OCI-M1 (cell line): ENCODE data around the gene PDE6H.

ENCODE experiments used
- DNase-seq: peaks from one replicate; lab custom pipeline; 2025; lab: John Stamatoyannopoulos, UW

PDE6H gene

GRCh38 chr12:14972816-14973215, at the start of gene PDE6H:
PDE6H (plus strand) TSS chr12:14973042; CDS start chr12:14978013, 4,971 bp downstream.
- no peak for DNase-seq

GRCh38 chr12:14923944-14924343, 48.9 kb upstream of the PDE6H start:
- DNase-seq, result no peak

DNA sequence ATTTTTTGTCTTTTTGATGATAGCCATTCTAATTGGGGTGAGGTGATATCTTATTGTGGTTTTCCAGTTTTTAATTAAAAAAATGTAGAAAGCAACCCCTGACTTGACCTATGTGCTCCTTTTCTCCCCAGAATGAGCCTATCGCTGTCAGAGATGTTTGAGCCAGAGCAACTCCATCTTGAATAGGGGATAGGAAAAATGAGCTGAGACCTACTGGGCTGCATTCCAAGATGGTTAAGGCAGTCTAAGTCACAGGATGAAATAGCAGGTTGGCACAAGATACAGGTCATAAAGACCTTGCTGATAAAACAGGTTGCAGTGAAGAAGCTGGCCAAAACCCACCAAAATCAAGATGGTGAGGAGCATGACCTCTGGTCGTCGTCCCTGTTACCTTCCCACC, 48.3 kb upstream of the PDE6H start:
- DNase-seq, result no peak

DNA sequence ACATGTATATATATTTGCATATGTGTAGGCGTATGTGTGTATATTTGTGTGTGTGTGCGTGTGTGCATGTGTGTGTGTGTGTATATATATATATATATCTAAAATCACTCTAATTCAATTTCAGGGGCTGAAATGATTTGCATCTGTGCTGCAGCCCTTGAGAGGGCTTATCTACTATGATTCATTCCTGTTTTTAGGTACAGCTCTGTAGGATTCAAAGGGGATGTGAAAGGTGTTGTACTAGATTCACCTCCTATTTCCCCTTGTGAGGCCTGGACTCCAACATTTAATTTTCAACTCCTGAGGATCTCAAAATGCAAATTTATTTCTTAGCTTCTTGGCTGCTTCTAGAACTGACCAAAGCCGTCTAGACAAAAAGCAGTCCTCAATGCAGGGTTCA, 45.6 kb upstream of the PDE6H start:
- no peak for DNase-seq

DNA sequence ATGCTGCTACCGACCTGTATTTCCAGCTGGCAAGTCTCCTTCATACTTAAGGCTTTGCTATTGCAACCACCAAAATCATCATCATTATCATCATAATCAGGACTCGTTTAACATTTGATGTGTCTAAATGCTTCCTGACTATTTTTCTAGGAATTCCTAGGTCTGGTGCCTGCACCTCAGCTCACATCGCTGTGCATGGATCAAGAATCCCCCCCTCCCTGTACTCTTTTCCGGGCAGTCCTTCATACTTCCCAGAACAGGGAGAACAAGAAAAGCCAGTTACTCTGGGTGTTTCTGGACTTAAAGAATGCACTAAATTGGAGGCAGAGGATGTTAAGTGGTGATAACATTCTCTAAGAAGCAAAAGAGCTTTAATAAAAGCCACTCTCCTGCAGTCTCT, 43.9 kb upstream of the PDE6H start:
- no peak for DNase-seq

DNA sequence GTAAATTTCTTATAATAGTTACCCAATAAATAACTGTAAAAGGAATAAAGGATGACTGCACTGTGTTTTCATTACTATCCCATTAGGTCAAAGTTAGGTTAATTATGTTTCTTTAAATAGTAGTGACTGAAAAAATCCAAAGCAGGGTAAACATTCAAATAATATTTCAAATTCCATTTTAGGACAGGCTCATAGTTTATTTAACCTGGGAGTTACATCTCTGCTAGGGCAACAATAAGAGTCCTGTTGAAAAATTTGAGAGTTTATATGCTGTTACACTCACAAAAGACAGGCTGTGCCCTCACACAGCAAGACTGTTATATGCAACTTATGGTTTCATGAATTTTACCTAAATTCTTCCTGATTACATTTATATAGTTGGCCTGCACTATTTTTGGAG, 42.5 kb upstream of the PDE6H start:
- DNase-seq, result no peak

DNA sequence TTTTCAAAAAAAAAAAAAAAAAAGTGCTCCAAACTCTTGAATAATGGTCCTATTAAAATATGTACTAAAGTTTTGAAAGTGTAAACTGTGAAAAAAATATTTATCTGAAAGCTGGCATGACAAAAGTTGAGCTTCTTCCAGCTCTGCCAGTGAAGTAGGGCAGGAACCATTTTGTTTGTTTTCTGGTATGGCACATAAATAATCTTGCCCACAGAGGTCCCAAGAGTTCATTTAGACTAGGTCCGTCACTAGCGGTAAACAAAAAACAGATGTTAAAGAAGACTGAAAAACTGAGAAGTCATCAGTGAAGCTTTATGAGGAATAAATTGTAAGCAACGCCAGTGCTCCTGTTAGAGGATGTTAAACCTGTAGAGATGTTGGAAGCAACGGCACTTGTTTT, 41.5 kb upstream of the PDE6H start:
- DNase-seq, result no peak

GRCh38 chr12:14931791-14932560, 40.9 kb upstream of the PDE6H start:
- DNase-seq, result no peak

DNA sequence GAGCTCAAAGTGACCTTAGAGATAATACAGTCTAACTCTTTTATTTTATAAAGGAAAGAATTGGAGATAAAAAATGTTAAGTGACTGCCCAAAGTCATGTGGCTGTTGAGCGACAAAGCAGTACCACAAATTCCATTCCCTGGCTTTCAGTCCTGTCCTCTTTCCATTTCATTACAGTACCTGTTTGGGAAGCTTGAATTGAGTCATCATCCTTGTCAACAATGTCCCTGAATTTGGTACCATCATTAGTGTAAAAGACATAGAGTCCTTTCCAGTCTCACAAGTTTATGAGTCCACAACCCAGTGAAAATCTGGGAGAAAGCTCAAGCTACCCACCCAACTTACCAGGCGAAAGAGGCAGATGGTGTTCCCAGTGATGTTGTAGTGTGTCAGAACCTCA, 38.3 kb upstream of the PDE6H start:
- DNase-seq, result no peak

DNA sequence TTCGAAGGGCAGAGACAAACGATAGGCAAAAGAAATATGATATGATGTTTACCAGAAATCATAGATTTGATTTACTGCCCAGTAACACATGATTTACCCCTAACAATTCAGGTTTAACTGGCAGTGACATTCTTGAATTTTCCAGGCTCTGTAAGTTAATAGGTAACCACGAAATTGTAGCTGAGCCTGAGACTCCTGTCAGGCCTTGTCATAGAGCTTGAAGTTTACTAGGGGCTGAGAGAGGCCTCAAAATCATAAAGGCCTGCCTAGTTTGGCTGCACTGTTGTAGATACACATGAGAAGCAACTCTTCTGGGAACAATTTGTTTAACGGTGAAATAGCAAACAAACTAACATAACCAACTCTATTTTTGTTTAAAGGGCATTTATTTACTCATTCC, 37.8 kb upstream of the PDE6H start:
- DNase-seq, result no peak

GRCh38 chr12:14936224-14936861, 36.5 kb upstream of the PDE6H start:
- DNase-seq, result no peak

DNA sequence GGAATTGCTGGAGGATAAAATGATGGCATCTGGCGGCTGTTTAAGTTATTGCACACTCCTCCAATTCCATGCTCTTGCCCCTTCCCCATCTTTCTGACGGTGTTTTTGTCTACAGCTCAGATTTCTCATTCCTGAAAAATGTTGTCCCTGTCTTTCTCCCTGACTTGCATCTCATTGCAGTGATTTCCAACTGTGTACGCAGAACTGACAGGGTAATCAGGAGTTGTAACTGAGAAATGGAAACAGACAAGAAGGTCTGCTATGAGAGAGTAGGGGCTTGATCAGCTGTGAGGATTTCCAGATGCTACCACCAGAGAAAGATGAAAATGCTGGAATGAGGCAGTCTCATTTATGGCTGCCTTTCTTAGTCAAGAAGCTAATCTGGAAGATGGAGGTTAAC, 35.8 kb upstream of the PDE6H start:
- no peak for DNase-seq

DNA sequence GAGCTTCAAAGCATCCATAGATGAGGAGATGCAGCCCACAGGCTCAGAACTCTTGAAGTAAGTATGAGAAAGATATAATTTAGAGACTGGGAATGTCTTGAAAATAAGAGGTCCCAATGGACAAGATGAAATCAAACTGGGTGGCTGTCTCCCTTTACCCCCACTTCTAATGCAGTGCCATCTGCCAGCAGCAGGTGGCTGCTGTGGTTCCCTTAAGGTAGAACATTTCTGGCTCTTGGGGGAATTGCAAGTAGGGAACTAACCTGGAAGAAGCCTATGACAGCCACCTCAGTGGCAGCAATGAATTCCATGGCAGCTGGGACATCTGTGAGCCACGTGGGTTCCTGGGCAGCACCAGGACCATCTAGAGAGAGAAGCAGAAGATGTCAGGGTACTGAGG, 35.2 kb upstream of the PDE6H start:
- peak; percentile 16 for DNase-seq

DNA sequence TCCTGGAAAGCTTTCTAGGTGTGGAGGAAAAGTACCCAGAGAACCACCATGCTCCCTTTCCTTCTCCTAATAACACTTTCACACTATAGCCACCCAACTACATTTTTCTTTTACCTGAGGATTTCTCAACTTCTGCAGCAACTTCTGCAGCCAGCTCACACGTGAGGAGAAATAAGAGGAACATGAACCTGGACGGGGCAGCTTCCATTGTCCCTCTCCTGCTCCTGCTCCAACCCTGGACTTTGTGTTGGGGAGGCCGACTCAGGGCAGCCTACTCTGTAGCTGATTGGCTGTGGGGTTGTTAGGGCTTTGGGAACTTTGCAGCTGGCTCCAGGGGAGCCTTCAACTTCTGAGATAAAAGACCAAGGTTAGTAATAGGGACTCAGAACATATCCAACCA, 34.5 kb upstream of the PDE6H start, which contains the start of gene ERP27:
Gene ERP27, minus strand, starts transcription at position 237 of the 400 bp plus-strand sequence. Its CDS starts 29 bp downstream, at position 208.
- no peak for DNase-seq

DNA sequence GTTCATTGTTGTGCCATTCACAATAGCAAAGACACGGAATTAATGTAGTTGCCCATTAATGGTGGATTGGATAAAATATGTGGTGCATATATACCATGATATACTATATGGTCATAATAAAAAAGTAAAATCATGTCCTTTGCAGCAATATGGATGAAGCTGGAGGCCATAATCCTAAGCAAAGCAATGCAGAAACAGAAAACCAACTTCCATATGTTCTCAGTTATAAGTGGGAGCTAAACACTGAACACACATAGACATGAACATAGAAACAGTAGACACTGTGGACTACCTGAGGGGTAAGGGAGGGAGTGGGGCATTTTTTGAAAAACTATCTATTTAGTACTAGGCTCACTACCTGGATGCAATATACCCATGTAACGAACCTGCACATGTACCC, 31.5 kb upstream of the PDE6H start:
- no peak for DNase-seq

DNA sequence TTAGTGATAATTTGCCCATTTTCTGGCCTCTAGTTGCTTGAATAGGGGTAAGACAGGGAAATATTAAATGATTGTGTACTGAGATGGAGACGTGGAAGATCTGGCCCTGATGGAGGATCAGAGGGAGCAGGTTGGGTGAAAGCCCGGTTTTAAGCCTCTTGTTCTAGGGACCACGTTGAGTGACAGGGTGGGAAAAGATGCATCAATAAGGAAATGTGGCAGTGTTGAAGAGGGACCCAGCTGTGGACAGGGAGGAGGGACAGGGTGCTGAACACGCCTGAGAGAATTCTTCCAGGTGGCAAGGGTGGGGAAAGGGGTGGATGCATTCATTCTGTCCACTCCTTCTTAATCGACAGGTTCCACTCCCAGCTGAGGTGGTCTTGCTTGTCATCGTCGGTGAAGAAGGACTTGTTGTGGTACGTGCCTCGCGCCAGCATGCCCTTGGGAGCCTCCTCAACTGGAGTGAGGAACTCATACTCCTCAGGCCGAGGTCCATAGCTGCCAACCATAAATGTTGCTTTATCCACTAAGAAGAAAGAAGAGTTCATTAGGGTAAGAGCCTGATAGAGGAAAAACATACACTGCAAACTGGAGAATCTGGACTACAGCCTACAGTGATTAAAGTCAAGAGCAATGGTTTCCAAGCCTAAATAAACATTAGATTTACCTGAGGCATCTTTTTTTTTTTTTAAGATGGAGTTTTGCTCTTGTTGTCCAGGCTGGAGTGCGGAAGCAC, 30.5 kb upstream of the PDE6H start:
- no peak for DNase-seq

DNA sequence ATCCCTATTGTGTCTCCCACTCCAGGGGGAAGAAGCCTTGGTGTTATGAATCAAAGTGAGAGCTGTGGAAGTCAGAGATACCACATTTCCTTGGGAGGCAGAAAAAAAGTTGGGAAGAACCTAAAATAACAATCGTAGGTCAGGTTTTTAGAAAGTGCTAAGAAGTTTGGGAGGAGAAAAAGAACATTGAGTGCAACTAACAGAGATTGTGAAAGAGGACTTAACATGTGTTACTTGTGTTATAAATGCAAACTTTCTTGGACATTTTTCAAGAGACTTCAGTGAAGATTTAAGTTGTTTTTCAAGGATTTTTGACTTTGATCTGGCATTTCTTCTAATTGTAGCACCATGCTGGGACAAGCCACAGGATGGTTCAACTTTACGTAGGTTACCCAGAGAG, 26.7 kb upstream of the PDE6H start:
- no peak for DNase-seq

- no peak for DNase-seq
Observed at GRCh38 chr12:14946861-14947260, 26.0 kb upstream of the PDE6H start.

DNA sequence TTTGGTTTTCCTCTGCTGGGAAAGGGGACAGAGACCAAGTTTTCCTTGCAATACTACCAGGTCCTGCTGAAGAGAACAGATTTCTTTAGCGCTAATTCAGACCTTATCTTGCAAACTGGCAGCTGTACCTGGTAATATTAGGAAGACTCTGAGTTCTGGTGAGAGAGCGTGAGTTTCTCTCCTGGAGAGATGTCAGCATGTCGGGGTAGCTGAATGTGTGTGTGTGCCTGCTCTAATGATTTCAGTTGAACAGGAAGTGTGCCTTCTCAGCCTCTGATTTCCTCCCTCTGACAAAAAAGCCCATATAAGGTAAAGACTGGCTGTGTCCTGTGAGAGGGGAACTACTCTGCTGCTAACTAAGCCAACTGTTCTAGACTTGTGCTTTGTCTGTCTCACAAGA, 24.2 kb upstream of the PDE6H start:
- DNase-seq, result peak; percentile 88

GRCh38 chr12:14949631-14950030, 23.2 kb upstream of the PDE6H start:
- DNase-seq, result no peak

DNA sequence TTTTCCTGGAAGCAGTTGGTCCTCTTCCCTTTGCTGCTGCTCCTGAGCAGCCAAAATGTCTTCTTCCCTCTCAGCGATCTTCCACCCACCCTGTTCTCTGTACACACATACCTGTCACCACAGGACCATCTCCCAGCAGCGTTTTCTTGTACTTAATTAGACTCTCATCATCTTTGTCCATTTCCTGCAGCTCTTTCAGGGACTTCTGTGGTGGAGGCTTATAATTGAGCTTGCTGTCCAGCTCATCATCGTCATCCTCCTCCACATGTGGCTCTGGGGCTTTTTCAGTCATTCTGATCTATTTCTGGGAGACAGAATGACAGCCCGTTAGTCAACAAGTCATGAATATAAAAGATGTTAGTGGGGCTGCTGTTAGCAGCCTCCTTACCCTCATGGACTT, 22.4 kb upstream of the PDE6H start:
- no peak for DNase-seq

DNA sequence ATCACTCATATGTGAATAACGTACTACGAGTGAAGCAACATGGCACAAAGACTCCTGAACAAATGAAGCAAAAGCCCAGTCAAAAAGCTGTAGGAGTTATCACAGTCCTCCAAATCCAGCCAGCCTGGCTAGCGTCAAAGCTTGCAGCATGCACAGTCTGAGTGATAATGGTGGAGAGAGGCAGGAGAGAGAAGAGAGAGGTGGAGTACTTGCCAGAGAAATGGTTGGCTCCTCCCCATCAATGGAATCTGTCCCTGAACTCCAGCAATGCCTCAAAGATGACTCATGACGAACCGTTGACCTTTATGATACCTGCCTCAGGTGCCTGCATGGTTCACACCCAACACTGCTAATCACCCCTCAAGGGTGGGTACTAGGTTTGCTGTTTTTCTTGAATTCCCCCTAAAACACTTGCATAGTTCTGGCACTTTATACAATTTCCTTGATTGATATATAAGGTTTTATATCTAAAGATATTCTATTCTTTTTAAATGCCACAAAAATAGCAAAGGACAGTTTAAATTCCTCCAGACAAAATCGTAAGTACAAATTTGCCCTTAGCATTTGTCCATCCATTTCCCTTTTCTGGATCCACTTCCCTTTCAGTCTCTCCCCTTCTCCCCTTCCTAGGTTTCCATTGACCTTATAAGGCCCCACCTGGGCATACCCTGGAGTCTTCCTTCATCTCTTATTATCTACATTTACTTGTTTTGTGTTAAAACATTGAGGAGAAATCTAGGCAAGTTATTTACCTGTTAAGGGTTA, 21.7 kb upstream of the PDE6H start:
- DNase-seq, result no peak
